Stimulated activated CD4-positive, alpha-beta T cell treated with anti-CD3 and anti-CD28 coated beads, Interleukin-4, amount 100 ng/mL, for 24 hours (primary cell): ENCODE data around the gene GALK2.

ENCODE experiments used
- DNase-seq: peaks from one replicate; pipeline ENCODE4 v3.0.0-alpha.2; 2020

The GALK2 gene

GRCh38 chr15:49169880-49170597 lies at the start of gene GALK2:
GALK2 (plus strand) TSS chr15:49170247; CDS start chr15:49170323, 76 bp downstream.
- DNase-seq: peak; percentile 84

GRCh38 chr15:49120832-49121231 lies 49.2 kb upstream of the GALK2 start:
- no peak for DNase-seq

DNA sequence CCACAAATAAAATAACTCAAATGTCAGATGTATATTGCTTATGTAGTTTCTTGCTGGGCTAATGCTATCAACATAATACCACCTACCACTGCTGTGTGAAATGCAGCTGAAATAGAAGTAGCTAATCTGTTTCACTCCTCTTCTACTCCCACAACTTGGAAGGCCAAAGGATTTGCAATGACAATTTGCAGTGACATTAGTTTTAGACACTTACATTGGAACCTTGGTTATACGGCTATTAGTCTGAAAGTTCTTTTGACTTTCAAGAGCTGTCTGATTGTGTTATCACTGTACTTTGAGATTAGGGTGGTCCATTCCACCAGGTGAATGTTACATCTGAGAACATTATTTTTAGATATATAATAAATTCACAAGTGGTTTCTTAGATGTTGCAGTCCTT lies 48.1 kb upstream of the GALK2 start:
- no peak for DNase-seq

DNA sequence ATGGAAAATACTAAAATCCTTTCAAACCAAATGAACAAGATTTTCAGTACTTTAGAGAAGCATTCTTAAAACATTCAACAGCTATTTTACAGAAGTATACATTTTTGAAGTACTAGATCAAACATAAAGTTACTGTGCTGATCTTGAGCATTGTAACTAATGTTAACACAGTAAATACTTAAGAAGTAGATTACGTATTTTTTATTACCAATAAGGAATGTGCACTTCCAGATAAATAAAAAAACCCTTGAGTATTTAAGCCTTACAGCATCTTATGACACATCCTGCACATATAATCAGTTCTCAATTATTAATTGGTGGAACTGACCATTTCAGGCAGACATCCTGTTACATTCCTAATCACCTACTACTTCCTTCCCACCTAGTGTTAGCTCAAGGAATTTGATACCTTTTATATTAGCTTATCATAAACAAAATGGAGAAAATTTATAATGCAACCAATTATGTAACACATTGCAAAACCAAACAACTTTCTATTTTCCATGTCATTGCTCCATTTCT lies 47.4 kb upstream of the GALK2 start:
- DNase-seq: no peak

DNA sequence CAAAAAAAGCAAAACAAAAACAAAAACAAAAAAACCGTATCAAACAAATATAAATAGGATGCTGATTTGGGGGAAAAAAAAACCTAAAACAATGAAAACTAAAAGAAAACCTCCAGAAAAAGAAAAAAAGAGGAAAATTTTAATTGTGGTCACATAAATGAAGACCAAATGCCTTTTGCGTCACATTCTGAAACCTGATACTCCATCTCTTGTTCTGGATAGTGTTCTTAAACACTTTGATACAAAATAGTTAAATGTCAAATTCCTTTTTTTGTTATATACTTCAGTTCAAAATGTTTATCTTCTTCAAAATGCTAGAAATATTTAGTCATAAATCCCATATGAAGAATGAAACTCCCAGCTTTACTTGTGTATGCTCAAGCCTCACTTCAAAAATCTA lies 45.7 kb upstream of the GALK2 start:
- no peak for DNase-seq

- no peak for DNase-seq
These were observed 38.6 kb upstream of the GALK2 start for GRCh38 chr15:49131403-49131802.

DNA sequence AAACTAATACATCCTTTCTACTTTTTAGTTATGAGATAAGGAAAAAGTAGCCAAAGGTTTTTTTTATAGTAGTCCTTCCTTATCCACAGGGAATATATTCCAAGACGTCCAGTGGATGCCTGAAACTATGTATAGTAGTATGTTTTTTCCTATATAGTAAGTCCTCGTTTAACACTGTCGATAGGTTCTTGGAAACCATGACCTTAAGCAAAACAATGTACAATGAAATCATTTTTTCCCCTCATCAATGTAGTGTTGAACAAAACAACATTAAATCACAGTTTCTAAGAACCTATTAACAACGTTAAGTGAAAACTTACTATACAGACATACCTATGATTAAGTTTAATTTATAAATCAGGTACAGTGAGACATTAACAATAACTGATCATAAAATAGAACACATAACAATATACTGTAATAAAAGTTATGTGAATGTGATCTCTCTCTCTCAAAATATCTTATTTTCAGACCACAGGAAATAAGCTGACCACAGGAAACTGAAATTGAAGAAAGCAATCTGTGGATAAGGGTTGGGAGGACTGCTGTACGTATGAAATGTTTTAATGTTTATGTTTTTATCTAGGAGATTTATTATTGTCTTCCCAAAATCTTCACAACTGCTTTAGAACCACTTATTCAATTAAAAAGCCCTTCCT lies 35.2 kb upstream of the GALK2 start:
- no peak for DNase-seq

- no peak for DNase-seq
These were observed 34.6 kb upstream of the GALK2 start for GRCh38 chr15:49135342-49135857.

DNA sequence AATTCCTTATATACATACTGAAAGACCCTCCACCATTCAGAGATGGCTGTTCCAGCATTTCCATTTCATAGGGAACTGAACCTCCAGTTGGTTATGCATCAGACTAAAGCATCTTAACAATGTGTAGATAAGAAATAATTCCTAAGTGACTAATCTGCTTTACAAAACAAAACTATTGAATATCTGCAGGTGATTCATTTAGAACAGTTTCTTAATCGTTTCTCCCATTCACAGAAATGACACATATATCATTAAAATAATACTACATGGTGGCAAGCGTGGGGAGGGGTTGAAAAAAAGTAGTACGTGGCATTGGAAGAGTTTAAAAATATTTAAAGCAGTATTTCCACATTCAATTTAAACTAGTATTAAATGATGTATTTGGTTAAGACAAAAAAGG lies 34.1 kb upstream of the GALK2 start:
- DNase-seq: no peak

- DNase-seq: no peak
These were observed 32.2 kb upstream of the GALK2 start for GRCh38 chr15:49137861-49138260.

DNA sequence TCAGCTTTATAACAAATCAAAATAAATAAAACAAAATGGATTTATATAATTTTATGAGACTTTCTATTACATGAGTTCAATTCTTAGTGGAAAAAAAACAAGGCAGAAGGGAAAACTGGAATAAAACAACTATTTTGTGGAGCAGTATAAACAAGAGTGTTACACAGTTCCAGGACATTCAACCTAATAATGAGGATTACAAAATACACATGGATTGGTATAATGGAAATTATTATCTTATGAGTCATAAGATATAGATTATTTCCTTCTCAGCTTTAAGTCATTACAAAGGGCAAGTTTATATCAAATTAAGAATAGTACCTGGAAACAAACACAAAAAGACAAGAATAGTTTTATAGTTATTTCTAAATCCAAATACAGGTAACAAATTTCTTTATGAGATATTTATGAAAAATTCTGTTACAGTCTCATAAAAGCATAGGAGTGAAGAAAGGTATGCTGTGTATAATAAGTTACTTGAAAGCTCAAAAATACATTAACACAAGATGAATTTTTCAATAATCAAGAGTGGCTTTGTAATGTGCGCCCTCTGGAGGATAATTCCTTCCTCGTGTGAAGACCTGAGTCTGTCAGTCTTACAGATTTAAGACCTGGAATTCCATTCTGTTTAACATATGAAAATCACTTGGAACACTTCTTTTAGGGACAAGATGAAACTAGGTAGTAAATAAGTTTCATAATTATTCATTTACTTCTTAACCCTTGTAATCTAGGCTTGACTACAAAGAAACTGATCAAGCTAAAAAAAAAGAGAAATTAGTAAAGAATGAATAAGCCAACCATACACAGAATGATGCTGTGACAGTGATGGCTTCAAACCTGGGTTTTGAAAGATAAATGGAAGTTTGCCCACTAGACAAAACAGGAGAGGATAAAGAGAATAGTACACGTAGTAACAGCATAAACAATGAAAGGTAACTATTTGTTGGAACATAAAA lies 24.1 kb upstream of the GALK2 start:
- peak; percentile 36 for DNase-seq

GRCh38 chr15:49148298-49148697 lies 21.7 kb upstream of the GALK2 start:
- DNase-seq: no peak

GRCh38 chr15:49148727-49149126 lies 21.3 kb upstream of the GALK2 start:
- DNase-seq: no peak

DNA sequence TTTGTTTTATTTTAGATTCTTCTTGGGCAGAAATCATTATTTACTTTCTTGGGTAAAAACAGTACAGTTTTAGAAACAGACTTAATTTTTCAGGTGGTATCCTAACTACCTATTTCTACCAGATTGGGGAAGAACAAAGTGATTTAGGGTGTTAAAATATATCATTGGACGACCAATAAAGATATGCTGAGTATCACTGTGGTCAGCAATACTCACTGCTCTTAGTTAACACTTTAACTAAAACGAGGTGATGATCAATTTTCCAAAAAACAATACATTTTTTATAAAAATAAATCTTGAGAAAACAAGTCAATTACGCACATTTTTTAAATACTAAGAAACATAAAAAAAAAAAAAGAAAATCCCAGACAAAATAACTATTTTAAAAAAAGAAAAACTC lies 18.2 kb upstream of the GALK2 start:
- no peak for DNase-seq

DNA sequence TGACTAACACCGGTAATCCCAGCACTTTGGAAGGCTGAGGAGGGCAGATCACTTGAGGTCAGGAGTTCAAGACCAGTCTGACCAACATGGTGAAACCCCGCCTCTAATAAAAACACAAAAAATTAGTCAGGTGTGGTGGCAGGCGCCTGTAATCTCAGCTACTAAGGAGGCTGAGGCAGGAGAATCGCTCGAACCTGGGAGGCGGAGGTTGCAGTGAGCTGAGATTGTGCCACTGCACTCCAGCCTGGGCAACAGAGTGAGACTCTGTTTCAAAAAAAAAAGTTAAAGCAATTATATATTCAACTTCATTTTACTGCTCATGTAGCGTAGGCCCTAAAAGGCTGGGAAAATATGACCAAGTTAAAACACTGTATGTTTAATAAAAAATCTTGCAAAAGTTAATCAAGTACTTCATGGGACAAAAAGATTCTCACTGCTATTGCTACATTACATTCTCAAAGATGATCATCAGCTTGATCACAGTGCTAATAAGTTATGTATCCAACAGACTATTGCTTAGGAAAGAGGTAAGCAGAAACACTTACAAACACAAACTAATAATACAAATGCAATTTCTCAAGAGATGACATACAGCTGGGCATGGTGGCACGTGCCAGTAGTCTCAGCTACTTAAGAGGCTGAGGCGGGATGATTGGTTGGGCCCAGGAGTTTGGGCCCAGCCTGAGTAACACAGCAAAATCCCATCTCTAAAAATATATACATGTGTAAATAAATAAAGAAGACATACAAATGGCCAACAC lies 17.3 kb upstream of the GALK2 start:
- no peak for DNase-seq

DNA sequence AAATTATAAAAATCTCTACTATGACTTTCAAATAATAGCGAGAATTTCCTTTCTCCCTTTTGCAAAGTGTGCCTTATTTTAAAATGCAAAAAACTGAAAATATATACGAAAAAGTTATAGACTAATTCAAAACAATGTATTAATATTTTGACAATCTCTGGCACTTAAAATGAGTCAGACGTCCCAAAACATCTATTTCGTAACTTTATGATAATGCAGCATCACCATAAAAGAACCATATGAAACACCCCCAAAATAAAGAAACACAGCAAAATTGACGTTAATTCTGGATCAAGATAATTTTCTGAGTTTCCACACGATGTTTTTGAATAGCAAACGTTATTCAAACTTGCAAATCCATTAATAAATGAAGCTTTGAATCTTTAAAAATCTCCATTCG lies 15.7 kb upstream of the GALK2 start:
- DNase-seq: no peak

GRCh38 chr15:49154799-49155109 lies 15.3 kb upstream of the GALK2 start:
- DNase-seq: no peak

- peak; percentile 94 for DNase-seq
These were observed 14.8 kb upstream of the GALK2 start, which contains the start of gene COPS2 for GRCh38 chr15:49155110-49155833. COPS2 (minus strand) TSS chr15:49155599; CDS start chr15:49155578, 21 bp downstream.

- no peak for DNase-seq
These were observed 14.0 kb upstream of the GALK2 start for GRCh38 chr15:49155834-49156627.

GRCh38 chr15:49163678-49164077 lies 6.4 kb upstream of the GALK2 start:
- DNase-seq: no peak

GRCh38 chr15:49164865-49165264 lies 5.2 kb upstream of the GALK2 start:
- no peak for DNase-seq
